Colonic mucosa (tissue), 4 donors: ENCODE results near the gene CNTNAP5. TPM values are rescaled to one million over a fixed set of nuclear protein-coding genes. Genes with fewer than 3 reads are reported as not detected.

Experiments
- DNase-seq: peaks from one replicate; pipeline ENCODE4 v3.0.0-alpha.2; 2020
- H3K27ac ChIP-seq: fragments of 200-600 bp; one replicate; pipeline ENCODE4 v1.8.0; 2021
- H3K27me3 ChIP-seq: fragments of 200-600 bp; one replicate; pipeline ENCODE4 v1.8.0; 2021
- H3K36me3 ChIP-seq: fragments of 200-600 bp; one replicate; pipeline ENCODE4 v1.8.0; 2021
- H3K4me1 ChIP-seq: fragments of 200-600 bp; one replicate; pipeline ENCODE4 v1.8.0; 2021; ENCODE audit warnings: mild to moderate bottlenecking
- H3K4me3 ChIP-seq: fragments of 200-600 bp; one replicate; pipeline ENCODE4 v1.8.0; 2021
- H3K9ac ChIP-seq, 2 donors: one replicate each; pipeline ENCODE4 v1.7.0; 2013; ENCODE audit warnings: control low read depth in 2 of 2, low read depth in 2 of 2, low read length in 2 of 2
- H3K9me3 ChIP-seq: fragments of 200-600 bp; one replicate; pipeline ENCODE4 v1.8.0; 2021
- CTCF ChIP-seq: fragments of 200-600 bp; IDR thresholded peaks from one replicate; pipeline ENCODE4 v1.8.0; 2022; ENCODE audit warnings: antibody characterized with exemption, mild to moderate bottlenecking
- intact Hi-C: fragments of 100-400 bp; cut with DNase I; formaldehyde crosslinking; loops from one replicate; pipeline ENCODE4 v1.14.1; 2022
- total RNA-seq, 2 donors: library from RNA; stranded (reverse); fragmentation: NEBNext Ultra II Directional in 1 of 2; extraction: Animal tissue kit (Norgen Biotek cat#: 25700) in 1 of 2; gene quantifications; one replicate each; pipeline ENCODE4 v1.2.1, GENCODE V29; 2021
- donor health status: healthy.
- donor health status: DM: no; HTN: no; CAD: no.
- donor health status: DM: no; HTN: no; CAD: no.

Gene CNTNAP5
- total RNA-seq, 2 donors from 2014 or later, result 0.35 TPM; not detected in 1

GRCh38 chr2:124698979-124699565, 674.0 kb downstream of the CNTNAP5 start:
- H3K9ac ChIP-seq, result no peak overlapping the region
- no peak for DNase-seq
- H3K27ac ChIP-seq, result no peak overlapping the region
- intact Hi-C loops, result no loop called here
- H3K27me3 ChIP-seq, result no peaks in the 10 kb centered on the region
- H3K4me3 ChIP-seq, result no peak overlapping the region
- H3K36me3 ChIP-seq, result no peaks in the 10 kb centered on the region
- H3K4me1 ChIP-seq, result no peaks in the 10 kb centered on the region
- no peak for TF ChIP-seq CTCF
- H3K9me3 ChIP-seq, result no peaks in the 10 kb centered on the region

GRCh38 chr2:124702777-124703176, 677.7 kb downstream of the CNTNAP5 start:
- Histone ChIP-seq H3K4me3 (no peak overlapping the region), H3K9me3 (no peaks in the 10 kb centered on the region), H3K27ac (no peak overlapping the region), H3K9ac (no peak overlapping the region), H3K36me3 (no peaks in the 10 kb centered on the region), H3K4me1 (no peaks in the 10 kb centered on the region), H3K27me3 (no peaks in the 10 kb centered on the region)
- DNase-seq, result no peak
- TF ChIP-seq CTCF, result no peak
- intact Hi-C loops, result no loop called here

- no peaks in the 10 kb centered on the region for H3K4me1 ChIP-seq
- H3K9me3 ChIP-seq, result no peaks in the 10 kb centered on the region
- no peak overlapping the region for H3K27ac ChIP-seq
- H3K4me3 ChIP-seq, result no peak overlapping the region
- no peaks in the 10 kb centered on the region for H3K27me3 ChIP-seq
- no peak overlapping the region for H3K9ac ChIP-seq
- no peak for DNase-seq
- TF ChIP-seq CTCF, result no peak
- intact Hi-C loops, result no loop called here
- no peaks in the 10 kb centered on the region for H3K36me3 ChIP-seq
These were observed 679.2 kb downstream of the CNTNAP5 start for GRCh38 chr2:124704071-124704925.

- Histone ChIP-seq H3K9me3 (no peaks in the 10 kb centered on the region), H3K36me3 (no peaks in the 10 kb centered on the region), H3K9ac (no peak overlapping the region), H3K4me1 (no peaks in the 10 kb centered on the region), H3K27me3 (no peaks in the 10 kb centered on the region), H3K4me3 (no peak overlapping the region), H3K27ac (no peak overlapping the region)
- intact Hi-C loops, result no loop called here
- TF ChIP-seq CTCF, result no peak
- DNase-seq, result no peak
These were observed 683.6 kb downstream of the CNTNAP5 start for GRCh38 chr2:124708661-124709060.

GRCh38 chr2:124713969-124714368, 688.9 kb downstream of the CNTNAP5 start:
- Histone ChIP-seq H3K27me3 (no peaks in the 10 kb centered on the region), H3K9ac (no peak overlapping the region), H3K4me1 (no peaks in the 10 kb centered on the region), H3K36me3 (no peaks in the 10 kb centered on the region), H3K9me3 (no peaks in the 10 kb centered on the region), H3K4me3 (no peak overlapping the region), H3K27ac (no peak overlapping the region)
- DNase-seq, result no peak
- no peak for TF ChIP-seq CTCF
- intact Hi-C loops, result no loop called here
